GM12878 (cell line): ENCODE measurements around the gene GUCY1A2. TPM values are rescaled to one million over a fixed set of nuclear protein-coding genes. Genes with fewer than 3 reads are reported as not detected.

Experiments
- ATAC-seq: fragments of 200-7000 bp; cut with Tn5 transposase; 3 replicates; pipeline ENCODE4 v1.9.1; 2020; ENCODE audit warnings: mild to moderate bottlenecking, moderate library complexity
- BruUV-seq: library from RNA; stranded (reverse); fragments of 400-500 nt; replicated peaks from 2 replicates; lab custom pipeline; 2021; lab: Mats Ljungman, UMichigan
- CTCF ChIA-PET: fragments of 300-600 bp; sonication (Branson Sonifier 250); formaldehyde crosslinking; extraction: SDS; loops from one replicate; lab custom pipeline; 2021; ENCODE audit warnings: inconsistent platforms; lab: Yijun Ruan, JAX
- POLR2A ChIA-PET: fragments of 350-600 bp; formaldehyde crosslinking; extraction: SDS; loops from one replicate; lab custom pipeline; 2021; ENCODE audit warnings: inconsistent platforms; lab: Charles Lee
- RAD21 ChIA-PET: fragments of 300-600 bp; sonication (Branson Sonifier 250); formaldehyde crosslinking; loops from one replicate; lab custom pipeline; 2023; ENCODE audit warnings: antibody characterized with exemption; ENCODE audit not compliant: unreplicated experiment; lab: Charles Lee
- SMC1A ChIA-PET: fragments of 300-600 bp; sonication (Branson Sonifier 250); formaldehyde crosslinking; loops from one replicate; lab custom pipeline; 2023; ENCODE audit not compliant: unreplicated experiment, uncharacterized antibody; lab: Charles Lee
- DNase-seq: peaks from one replicate; pipeline ENCODE4 v3.0.0-alpha.2; 2011; ENCODE audit warnings: low read depth, low spot score
- FAIRE-seq: peaks from 3 replicates; lab custom pipeline; 2011; peaks lifted over from hg19 to GRCh38; lab: Jason Lieb, UNC
- H2AFZ ChIP-seq: 2 replicates; pipeline ENCODE4 v1.6.0; 2011; ENCODE audit warnings: low read depth, low read length, control low read depth; ENCODE audit not compliant: control insufficient read depth
- H3K27ac ChIP-seq: 2 replicates; pipeline ENCODE4 v1.5.1; 2011; ENCODE audit warnings: control low read depth; ENCODE audit not compliant: control insufficient read depth, insufficient read depth
- H3K27me3 ChIP-seq, 2 experiments: replicated peaks in 1 of 2; 2 replicates each; pipeline versions ENCODE4 v1.6.0 to v1.6.1; 2011; ENCODE audit warnings: low read length in 1 of 2; ENCODE audit not compliant: control insufficient read depth in 2 of 2, insufficient read depth in 2 of 2
- H3K36me3 ChIP-seq, 2 experiments: 2 replicates each; pipeline ENCODE4 v1.5.1; 2011; ENCODE audit warnings: low read length in 1 of 2; ENCODE audit not compliant: control insufficient read depth in 2 of 2, insufficient read depth in 2 of 2
- H3K4me1 ChIP-seq: 2 replicates; pipeline ENCODE4 v1.6.1; 2011; ENCODE audit warnings: mild to moderate bottlenecking, low read length, moderate library complexity, mixed read lengths; ENCODE audit not compliant: control insufficient read depth, insufficient read depth
- H3K4me2 ChIP-seq: 2 replicates; pipeline ENCODE4 v1.6.0; 2011; ENCODE audit warnings: control low read depth; ENCODE audit not compliant: control insufficient read depth, insufficient read depth
- H3K4me3 ChIP-seq: fragments of 200-600 bp; sonication (generic); 2 replicates; pipeline ENCODE4 v1.5.1; 2016
- H3K79me2 ChIP-seq: 2 replicates; pipeline ENCODE4 v1.6.0; 2011; ENCODE audit warnings: low read length; ENCODE audit not compliant: control insufficient read depth, insufficient read depth
- H3K9ac ChIP-seq: 2 replicates; pipeline ENCODE4 v1.8.0; 2011; ENCODE audit warnings: low read length, control low read depth, mixed read lengths; ENCODE audit not compliant: control insufficient read depth, insufficient read depth
- H3K9me3 ChIP-seq: replicated peaks from 3 replicates; pipeline ENCODE4 v1.5.1; 2011; ENCODE audit warnings: mild to moderate bottlenecking, low read length; ENCODE audit not compliant: control insufficient read depth, insufficient read depth
- H4K20me1 ChIP-seq: 2 replicates; pipeline ENCODE4 v1.6.0; 2011; ENCODE audit not compliant: control insufficient read depth, insufficient read depth
- ATF7 ChIP-seq: fragments of 450-650 bp; IDR thresholded peaks from 2 replicates; pipeline ENCODE4 v1.6.1; 2016; ENCODE audit warnings: low read depth, mild to moderate bottlenecking
- CEBPB ChIP-seq, 2 experiments: fragments of 150-350 bp in 1 of 2; IDR thresholded peaks; 2 replicates each; pipeline ENCODE4 v1.6.1; 2012 to 2014; ENCODE audit warnings: low read depth in 2 of 2, low read length in 2 of 2, borderline replicate concordance in 1 of 2, inconsistent platforms in 1 of 2
- EZH2 ChIP-seq: IDR thresholded peaks from 2 replicates; pipeline ENCODE4 v1.6.1; 2012; ENCODE audit warnings: low read depth, mild to moderate bottlenecking, control low read depth, inconsistent platforms, low read length, borderline replicate concordance; ENCODE audit not compliant: control insufficient read depth
- LARP7 ChIP-seq: fragments of 450-650 bp; IDR thresholded peaks from 2 replicates; pipeline ENCODE4 v1.6.1; 2017; ENCODE audit warnings: mild to moderate bottlenecking
- RB1 ChIP-seq: fragments of 450-650 bp; formaldehyde crosslinking; IDR thresholded peaks from 2 replicates; pipeline ENCODE4 v1.6.1; 2017; ENCODE audit warnings: mild to moderate bottlenecking, borderline replicate concordance
- RBBP5 ChIP-seq: fragments of 200-600 bp; sonication (generic); conservative IDR thresholded peaks from 2 replicates; pipeline ENCODE4 v1.6.1; 2016
- SIN3A ChIP-seq: IDR thresholded peaks from 2 replicates; pipeline ENCODE4 v1.6.1; 2012; ENCODE audit warnings: low read depth, low read length, improper control_type of control experiment
- SRF ChIP-seq, 2 experiments: IDR thresholded peaks; 2 replicates each; pipeline ENCODE4 v1.6.1; 2011; ENCODE audit warnings: low read depth in 2 of 2, low read length in 2 of 2, mild to moderate bottlenecking in 1 of 2, moderate library complexity in 1 of 2
- STAT1 ChIP-seq: fragments of 450-650 bp; conservative IDR thresholded peaks from 2 replicates; pipeline ENCODE4 v1.6.1; 2014; ENCODE audit warnings: antibody characterized with exemption, mild to moderate bottlenecking
- TCF12 ChIP-seq: IDR thresholded peaks from 2 replicates; pipeline ENCODE4 v1.6.1; 2011; ENCODE audit warnings: low read depth, mild to moderate bottlenecking, low read length
- WGBS: methylation state at CpG from one replicate; pipeline ENCODE4 v1.1.6; 2016; ENCODE audit warnings: low lambda C conversion rate; ENCODE audit not compliant: insufficient replicate concordance, insufficient coverage; ENCODE audit errors: missing lambda C conversion rate; 5-methylcytosine and 5-hydroxymethylcytosine counted together
- in situ Hi-C: fragments of 300-500 bp; cut with MboI; formaldehyde crosslinking; loops from 9 replicates; pipeline ENCODE4 v1.14.3; 2018; ENCODE audit warnings: mixed read lengths
- intact Hi-C: fragments of 100-400 bp; cut with micrococcal nuclease; formaldehyde crosslinking; loops from one replicate; pipeline ENCODE4 v1.14.2; 2022; ENCODE audit not compliant: unreplicated experiment
- polyA plus RNA-seq, 11 experiments: library from polyadenylated mRNA; depleted of rRNA in 4 of 11; unstranded in 6 of 11; stranded (reverse) in 5 of 11; fragments of >200 nt; fragmentation: Nextera tagmentation in 4 of 11; fragmentation: Illumina TruSeq in 1 of 11; extraction: Ambion mirVana in 4 of 11; extraction: Trizol in 1 of 11; gene quantifications; 1 replicate in 1 of 11; 2 replicates in 10 of 11; pipeline versions ENCODE4 v1.2.1 to v1.2.3, GENCODE V29; 2011 to 2016; ENCODE audit warnings: inconsistent platforms in 2 of 11, missing spikeins in 2 of 11, low read depth in 1 of 11
- total RNA-seq, 4 experiments: library from RNA; depleted of rRNA in 3 of 4; stranded (reverse); fragments of >200 nt in 3 of 4; fragmentation: Illumina TruSeq in 1 of 4; extraction: Trizol in 1 of 4; gene quantifications; 2 replicates each; pipeline versions ENCODE4 v1.2.1 to v1.2.3, GENCODE V29; 2013 to 2021
- TF ChIP-seq, protein P1 (sequence below): fragments of 450-650 bp; IDR thresholded peaks from 2 replicates; pipeline ENCODE4 v1.6.1; 2017; ENCODE audit warnings: mild to moderate bottlenecking
- TF ChIP-seq, protein P2 (sequence below): IDR thresholded peaks from 2 replicates; pipeline ENCODE4 v1.6.1; 2012; ENCODE audit warnings: low read depth, low read length, improper control_type of control experiment

GUCY1A2 gene
- total and polyA plus RNA-seq, 10 of the 15 experiments (the other 5 are each of a cell fraction or from before 2014, with no cell fraction given) = under 0.01 to 0.03 (median under 0.01) TPM; not detected in 4

DNA sequence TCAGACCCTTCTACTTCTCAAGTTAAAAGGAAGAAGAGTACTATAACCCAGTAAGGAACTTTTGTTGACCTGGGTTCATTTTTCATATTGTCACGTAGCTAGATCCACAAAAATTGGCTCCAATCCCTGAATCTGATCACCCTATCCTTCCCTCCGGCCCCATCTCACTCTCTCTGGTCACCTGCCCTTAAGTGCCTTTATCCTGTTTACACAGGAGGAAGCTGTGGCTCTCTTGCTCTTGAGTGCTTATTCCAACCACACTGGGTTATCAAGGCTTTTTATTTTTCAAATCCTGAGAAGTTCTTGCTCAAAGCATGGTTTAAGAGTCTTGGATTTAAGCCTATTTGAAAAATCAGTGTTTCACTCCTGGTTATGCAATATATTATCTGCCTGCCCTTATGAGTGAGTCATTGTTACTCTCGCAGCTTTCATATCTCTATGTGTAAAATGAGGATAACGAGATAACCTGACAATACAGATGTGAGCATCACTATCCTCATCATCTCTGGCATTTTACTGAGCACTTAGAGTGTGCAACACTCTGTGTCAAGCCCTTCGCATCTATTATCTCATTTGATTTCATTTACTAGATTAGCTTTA is 293.9 kb downstream of the GUCY1A2 start:
- SMC1A ChIA-PET = interaction anchor here (0.7 kb wide), 2 partner anchors 15 to 626 kb away, joined by 3 read pairs; no protein-coding TSS in a partner anchor
- in situ Hi-C loops = no loop called here
- no peaks in the 10 kb centered on the region for H3K79me2 ChIP-seq
- no peak overlapping the region for H3K4me3 ChIP-seq
- BruUV-seq = no TSS peak
- POLR2A ChIA-PET = no interaction called here
- H3K4me1 ChIP-seq = no peaks in the 10 kb centered on the region
- H3K9ac ChIP-seq = no peak overlapping the region
- TF ChIP-seq RB1 = no peak
- TF ChIP-seq LARP7 = no peak
- TF ChIP-seq ATF7 = no peak
- no peak for TF ChIP-seq SIN3A
- TF ChIP-seq STAT1 = no peak
- TF ChIP-seq, protein P1, sequence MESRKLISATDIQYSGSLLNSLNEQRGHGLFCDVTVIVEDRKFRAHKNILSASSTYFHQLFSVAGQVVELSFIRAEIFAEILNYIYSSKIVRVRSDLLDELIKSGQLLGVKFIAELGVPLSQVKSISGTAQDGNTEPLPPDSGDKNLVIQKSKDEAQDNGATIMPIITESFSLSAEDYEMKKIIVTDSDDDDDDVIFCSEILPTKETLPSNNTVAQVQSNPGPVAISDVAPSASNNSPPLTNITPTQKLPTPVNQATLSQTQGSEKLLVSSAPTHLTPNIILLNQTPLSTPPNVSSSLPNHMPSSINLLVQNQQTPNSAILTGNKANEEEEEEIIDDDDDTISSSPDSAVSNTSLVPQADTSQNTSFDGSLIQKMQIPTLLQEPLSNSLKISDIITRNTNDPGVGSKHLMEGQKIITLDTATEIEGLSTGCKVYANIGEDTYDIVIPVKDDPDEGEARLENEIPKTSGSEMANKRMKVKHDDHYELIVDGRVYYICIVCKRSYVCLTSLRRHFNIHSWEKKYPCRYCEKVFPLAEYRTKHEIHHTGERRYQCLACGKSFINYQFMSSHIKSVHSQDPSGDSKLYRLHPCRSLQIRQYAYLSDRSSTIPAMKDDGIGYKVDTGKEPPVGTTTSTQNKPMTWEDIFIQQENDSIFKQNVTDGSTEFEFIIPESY = no peak
- no peak for TF ChIP-seq SRF (IDR thresholded peaks at IDR 0.05; ENCODE audit: low read depth in 2 of 2, low read length in 2 of 2)
- no peak for TF ChIP-seq RBBP5
- TF ChIP-seq, protein P2, sequence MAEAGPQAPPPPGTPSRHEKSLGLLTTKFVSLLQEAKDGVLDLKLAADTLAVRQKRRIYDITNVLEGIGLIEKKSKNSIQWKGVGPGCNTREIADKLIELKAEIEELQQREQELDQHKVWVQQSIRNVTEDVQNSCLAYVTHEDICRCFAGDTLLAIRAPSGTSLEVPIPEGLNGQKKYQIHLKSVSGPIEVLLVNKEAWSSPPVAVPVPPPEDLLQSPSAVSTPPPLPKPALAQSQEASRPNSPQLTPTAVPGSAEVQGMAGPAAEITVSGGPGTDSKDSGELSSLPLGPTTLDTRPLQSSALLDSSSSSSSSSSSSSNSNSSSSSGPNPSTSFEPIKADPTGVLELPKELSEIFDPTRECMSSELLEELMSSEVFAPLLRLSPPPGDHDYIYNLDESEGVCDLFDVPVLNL = no peak
- no peak for TF ChIP-seq EZH2
- TF ChIP-seq CEBPB (IDR thresholded peaks at IDR 0.05; ENCODE audit: borderline replicate concordance in 1 of 2, low read depth in 2 of 2, low read length in 2 of 2) = no peak
- no peak for TF ChIP-seq TCF12
- FAIRE-seq (no peak), DNase-seq (no peak), ATAC-seq (no peak)
- CTCF ChIA-PET = no interaction called here
- H3K27ac ChIP-seq = no peak overlapping the region
- no peaks in the 10 kb centered on the region for H3K27me3 ChIP-seq
- H4K20me1 ChIP-seq = no peaks in the 10 kb centered on the region
- WGBS = 36% methylated on average over 5 of the region's 5 CpGs
- no peak overlapping the region for H2AFZ ChIP-seq
- no peaks in the 10 kb centered on the region for H3K36me3 ChIP-seq
- RAD21 ChIA-PET = no interaction called here
- no peak overlapping the region for H3K4me2 ChIP-seq
- H3K9me3 ChIP-seq = no peaks in the 10 kb centered on the region
- intact Hi-C loops = no loop called here
